ENCODE data around the gene PSAT1. TPM values are rescaled to one million over a fixed set of nuclear protein-coding genes. Genes with fewer than 3 reads are reported as not detected.

The PSAT1 gene
- total RNA-seq, 1 donor from 2014 or later, result 32.5 TPM

GRCh38 chr9:78298046-78298765 is 1.3 kb downstream of the PSAT1 start:
- peaks cover 8% of the 10 kb centered on the region for H3K36me3 Mint-ChIP-seq
- peak overlapping the region; percentile 47 for H3K27ac Mint-ChIP-seq
- H3K27me3 Mint-ChIP-seq (ENCODE audit: low read depth), result no peaks in the 10 kb centered on the region
- H3K4me1 Mint-ChIP-seq, result peaks cover 24% of the 10 kb centered on the region
- H3K4me3 Mint-ChIP-seq, result peak overlapping the region; percentile 84
- no peaks in the 10 kb centered on the region for H3K9me3 Mint-ChIP-seq
- TF ChIP-seq CTCF (IDR thresholded peaks at IDR 0.05; ENCODE audit: unreplicated experiment), result no peak
- no peak for DNase-seq (ENCODE audit: low spot score in 2 of 2, unreplicated experiment in 2 of 2)

- Mint-ChIP-seq H3K27ac (no peak overlapping the region), H3K4me1 (peaks cover 24% of the 10 kb centered on the region), H3K9me3 (no peaks in the 10 kb centered on the region), H3K27me3 (ENCODE audit: low read depth) (no peaks in the 10 kb centered on the region), H3K4me3 (no peak overlapping the region), H3K36me3 (peaks cover 14% of the 10 kb centered on the region)
- no peak for DNase-seq (ENCODE audit: low spot score in 2 of 2, unreplicated experiment in 2 of 2)
- TF ChIP-seq CTCF (IDR thresholded peaks at IDR 0.05; ENCODE audit: unreplicated experiment), result no peak
Measured at GRCh38 chr9:78300209-78300608, 3.3 kb downstream of the PSAT1 start.

- TF ChIP-seq CTCF (IDR thresholded peaks at IDR 0.05; ENCODE audit: unreplicated experiment), result no peak
- Mint-ChIP-seq H3K27ac (no peak overlapping the region), H3K9me3 (no peaks in the 10 kb centered on the region), H3K4me3 (no peak overlapping the region), H3K36me3 (peaks cover 24% of the 10 kb centered on the region), H3K27me3 (ENCODE audit: low read depth) (no peaks in the 10 kb centered on the region), H3K4me1 (peaks cover 14% of the 10 kb centered on the region)
- no peak for DNase-seq (ENCODE audit: low spot score in 2 of 2, unreplicated experiment in 2 of 2)
Measured at GRCh38 chr9:78301466-78301865, 4.5 kb downstream of the PSAT1 start.

- H3K36me3 Mint-ChIP-seq, result peaks cover 32% of the 10 kb centered on the region
- H3K27ac Mint-ChIP-seq, result no peak overlapping the region
- H3K9me3 Mint-ChIP-seq, result no peaks in the 10 kb centered on the region
- TF ChIP-seq CTCF (IDR thresholded peaks at IDR 0.05; ENCODE audit: unreplicated experiment), result no peak
- H3K27me3 Mint-ChIP-seq (ENCODE audit: low read depth), result no peaks in the 10 kb centered on the region
- DNase-seq (ENCODE audit: low spot score in 2 of 2, unreplicated experiment in 2 of 2), result no peak
- H3K4me1 Mint-ChIP-seq, result peaks cover 1% of the 10 kb centered on the region
- no peak overlapping the region for H3K4me3 Mint-ChIP-seq
Measured at GRCh38 chr9:78303377-78304062, 6.6 kb downstream of the PSAT1 start.

GRCh38 chr9:78304357-78304756 is 7.4 kb downstream of the PSAT1 start:
- no peak overlapping the region for H3K27ac Mint-ChIP-seq
- H3K4me1 Mint-ChIP-seq, result no peaks in the 10 kb centered on the region
- H3K36me3 Mint-ChIP-seq, result peaks cover 34% of the 10 kb centered on the region
- no peaks in the 10 kb centered on the region for H3K9me3 Mint-ChIP-seq
- no peaks in the 10 kb centered on the region for H3K27me3 Mint-ChIP-seq (ENCODE audit: low read depth)
- DNase-seq (ENCODE audit: low spot score in 2 of 2, unreplicated experiment in 2 of 2), result no peak
- H3K4me3 Mint-ChIP-seq, result no peak overlapping the region
- TF ChIP-seq CTCF (IDR thresholded peaks at IDR 0.05; ENCODE audit: unreplicated experiment), result no peak
